ENCODE data around the gene ABO. TPM values are rescaled to one million over a fixed set of nuclear protein-coding genes. Genes with fewer than 3 reads are reported as not detected.
"Not testable (repeated sequence)": the region's sequence is repeated elsewhere in the genome, so short reads cannot be mapped to it uniquely, and the experiment has no call there.

ABO gene
- total and polyA plus RNA-seq, 2 donors (not counting 1 experiment from before 2014, with no cell fraction given) = not detected

GRCh38 chr9:133231934-133232568 is 43.0 kb downstream of the ABO start:
- ATAC-seq (ENCODE audit: low read depth); H3K9me3 Mint-ChIP-seq (ENCODE audit: insufficient read depth); H3K9ac ChIP-seq (ENCODE audit: low read length); H2AFZ ChIP-seq (ENCODE audit: insufficient read depth, low read depth, low read length, poor library complexity, severe bottlenecking); H3K4me1 ChIP-seq (ENCODE audit: control insufficient read depth in 2 of 2, insufficient read depth in 2 of 2, low read length in 2 of 2); H3K9me3 ChIP-seq (ENCODE audit: control extremely low read depth in 1 of 3, control insufficient read depth in 2 of 3, insufficient read depth in 1 of 3, low read length in 2 of 3); POLR2A ChIA-PET; H4K20me1 ChIP-seq (ENCODE audit: control insufficient read depth, insufficient read depth, low read length, poor library complexity, severe bottlenecking); H3K27ac ChIP-seq (ENCODE audit: low read length in 2 of 2); H3K4me3 Mint-ChIP-seq; H3K27ac Mint-ChIP-seq; CTCF ChIA-PET; H3K36me3 ChIP-seq (replicated peaks in 1 of 2; ENCODE audit: control extremely low read depth in 1 of 2, control insufficient read depth in 1 of 2, extremely low read depth in 1 of 2, insufficient read depth in 2 of 2, low read length in 1 of 2); H3K27me3 ChIP-seq (replicated peaks in 1 of 4; ENCODE audit: control extremely low read depth in 1 of 4, control insufficient read depth in 3 of 4, insufficient read depth in 4 of 4, low read length in 3 of 4); DNase-seq; H3K4me1 Mint-ChIP-seq; H3K4me2 ChIP-seq (replicated peaks; ENCODE audit: low read depth, low read length, poor library complexity, severe bottlenecking); H3K4me3 ChIP-seq (ENCODE audit: control extremely low read depth in 1 of 5, extremely low read depth in 1 of 5, insufficient read depth in 1 of 5, low read depth in 2 of 5, low read length in 4 of 5); intact Hi-C loops (cut with micrococcal nuclease); H3K79me2 ChIP-seq (ENCODE audit: control insufficient read depth, insufficient read depth, low read length): not testable (repeated sequence)
- 96% methylated on average over 22 of the region's 24 CpGs for WGBS (ENCODE audit: insufficient coverage)
- peaks cover 16% of the 10 kb centered on the region for H3K27me3 Mint-ChIP-seq

- DNase-seq; H3K4me1 Mint-ChIP-seq; intact Hi-C loops (cut with micrococcal nuclease); H2AFZ ChIP-seq (ENCODE audit: insufficient read depth, low read depth, low read length, poor library complexity, severe bottlenecking); CTCF ChIA-PET; H3K27ac ChIP-seq (ENCODE audit: low read length in 2 of 2); H3K27me3 Mint-ChIP-seq; H3K4me1 ChIP-seq (ENCODE audit: control insufficient read depth in 2 of 2, insufficient read depth in 2 of 2, low read length in 2 of 2); H4K20me1 ChIP-seq (ENCODE audit: control insufficient read depth, insufficient read depth, low read length, poor library complexity, severe bottlenecking); ATAC-seq (ENCODE audit: low read depth); H3K4me3 ChIP-seq (ENCODE audit: control extremely low read depth in 1 of 5, extremely low read depth in 1 of 5, insufficient read depth in 1 of 5, low read depth in 2 of 5, low read length in 4 of 5); POLR2A ChIA-PET; H3K9ac ChIP-seq (ENCODE audit: low read length); H3K79me2 ChIP-seq (ENCODE audit: control insufficient read depth, insufficient read depth, low read length); H3K36me3 ChIP-seq (replicated peaks in 1 of 2; ENCODE audit: control extremely low read depth in 1 of 2, control insufficient read depth in 1 of 2, extremely low read depth in 1 of 2, insufficient read depth in 2 of 2, low read length in 1 of 2); H3K4me3 Mint-ChIP-seq; H3K4me2 ChIP-seq (replicated peaks; ENCODE audit: low read depth, low read length, poor library complexity, severe bottlenecking); H3K27me3 ChIP-seq (replicated peaks in 1 of 4; ENCODE audit: control extremely low read depth in 1 of 4, control insufficient read depth in 3 of 4, insufficient read depth in 4 of 4, low read length in 3 of 4); H3K9me3 Mint-ChIP-seq (ENCODE audit: insufficient read depth); H3K27ac Mint-ChIP-seq; H3K9me3 ChIP-seq (ENCODE audit: control extremely low read depth in 1 of 3, control insufficient read depth in 2 of 3, insufficient read depth in 1 of 3, low read length in 2 of 3): not testable (repeated sequence)
- 100% methylated on average over 2 of the region's 7 CpGs for WGBS (ENCODE audit: insufficient coverage)
These were observed 44.5 kb downstream of the ABO start for GRCh38 chr9:133230514-133230913.

Measured in B cell (primary cell).